GM12878 (cell line): ENCODE data around the gene COL9A3. TPM values are rescaled to one million over a fixed set of nuclear protein-coding genes. Genes with fewer than 3 reads are reported as not detected.
"Not testable (repeated sequence)": the region's sequence is repeated elsewhere in the genome, so short reads cannot be mapped to it uniquely, and the experiment has no call there.

Experiments
- ATAC-seq: fragments of 200-7000 bp; cut with Tn5 transposase; 3 replicates; pipeline ENCODE4 v1.9.1; 2020; ENCODE audit warnings: mild to moderate bottlenecking, moderate library complexity
- BruUV-seq: library from RNA; stranded (reverse); fragments of 400-500 nt; replicated peaks from 2 replicates; lab custom pipeline; 2021; lab: Mats Ljungman, UMichigan
- CTCF ChIA-PET: fragments of 300-600 bp; sonication (Branson Sonifier 250); formaldehyde crosslinking; extraction: SDS; loops from one replicate; lab custom pipeline; 2021; ENCODE audit warnings: inconsistent platforms; lab: Yijun Ruan, JAX
- POLR2A ChIA-PET: fragments of 350-600 bp; formaldehyde crosslinking; extraction: SDS; loops from one replicate; lab custom pipeline; 2021; ENCODE audit warnings: inconsistent platforms; lab: Charles Lee
- RAD21 ChIA-PET: fragments of 300-600 bp; sonication (Branson Sonifier 250); formaldehyde crosslinking; loops from one replicate; lab custom pipeline; 2023; ENCODE audit warnings: antibody characterized with exemption; ENCODE audit not compliant: unreplicated experiment; lab: Charles Lee
- SMC1A ChIA-PET: fragments of 300-600 bp; sonication (Branson Sonifier 250); formaldehyde crosslinking; loops from one replicate; lab custom pipeline; 2023; ENCODE audit not compliant: unreplicated experiment, uncharacterized antibody; lab: Charles Lee
- DNase-seq: peaks from one replicate; pipeline ENCODE4 v3.0.0-alpha.2; 2011; ENCODE audit warnings: low read depth, low spot score
- FAIRE-seq: peaks from 3 replicates; lab custom pipeline; 2011; peaks lifted over from hg19 to GRCh38; lab: Jason Lieb, UNC
- H2AFZ ChIP-seq: 2 replicates; pipeline ENCODE4 v1.6.0; 2011; ENCODE audit warnings: low read depth, low read length, control low read depth; ENCODE audit not compliant: control insufficient read depth
- H3K27ac ChIP-seq: 2 replicates; pipeline ENCODE4 v1.5.1; 2011; ENCODE audit warnings: control low read depth; ENCODE audit not compliant: control insufficient read depth, insufficient read depth
- H3K27me3 ChIP-seq, 2 experiments: replicated peaks in 1 of 2; 2 replicates each; pipeline versions ENCODE4 v1.6.0 to v1.6.1; 2011; ENCODE audit warnings: low read length in 1 of 2; ENCODE audit not compliant: control insufficient read depth in 2 of 2, insufficient read depth in 2 of 2
- H3K36me3 ChIP-seq, 2 experiments: 2 replicates each; pipeline ENCODE4 v1.5.1; 2011; ENCODE audit warnings: low read length in 1 of 2; ENCODE audit not compliant: control insufficient read depth in 2 of 2, insufficient read depth in 2 of 2
- H3K4me1 ChIP-seq: 2 replicates; pipeline ENCODE4 v1.6.1; 2011; ENCODE audit warnings: mild to moderate bottlenecking, low read length, moderate library complexity, mixed read lengths; ENCODE audit not compliant: control insufficient read depth, insufficient read depth
- H3K4me2 ChIP-seq: 2 replicates; pipeline ENCODE4 v1.6.0; 2011; ENCODE audit warnings: control low read depth; ENCODE audit not compliant: control insufficient read depth, insufficient read depth
- H3K4me3 ChIP-seq: fragments of 200-600 bp; sonication (generic); 2 replicates; pipeline ENCODE4 v1.5.1; 2016
- H3K79me2 ChIP-seq: 2 replicates; pipeline ENCODE4 v1.6.0; 2011; ENCODE audit warnings: low read length; ENCODE audit not compliant: control insufficient read depth, insufficient read depth
- H3K9ac ChIP-seq: 2 replicates; pipeline ENCODE4 v1.8.0; 2011; ENCODE audit warnings: low read length, control low read depth, mixed read lengths; ENCODE audit not compliant: control insufficient read depth, insufficient read depth
- H3K9me3 ChIP-seq: replicated peaks from 3 replicates; pipeline ENCODE4 v1.5.1; 2011; ENCODE audit warnings: mild to moderate bottlenecking, low read length; ENCODE audit not compliant: control insufficient read depth, insufficient read depth
- H4K20me1 ChIP-seq: 2 replicates; pipeline ENCODE4 v1.6.0; 2011; ENCODE audit not compliant: control insufficient read depth, insufficient read depth
- CTCF ChIP-seq, 3 experiments: IDR thresholded peaks in 2 of 3; conservative IDR thresholded peaks in 1 of 3; 2 replicates each; pipeline ENCODE4 v1.5.1; 2011; ENCODE audit warnings: low read depth in 3 of 3, low read length in 3 of 3, mild to moderate bottlenecking in 3 of 3, control low read depth in 2 of 3, moderate library complexity in 2 of 3, inconsistent platforms in 1 of 3, mixed read lengths in 1 of 3; ENCODE audit not compliant: control insufficient read depth in 2 of 3, insufficient read depth in 1 of 3; ENCODE audit errors: extremely low read depth in 1 of 3
- LARP7 ChIP-seq: fragments of 450-650 bp; IDR thresholded peaks from 2 replicates; pipeline ENCODE4 v1.6.1; 2017; ENCODE audit warnings: mild to moderate bottlenecking
- RAD21 ChIP-seq: IDR thresholded peaks from 2 replicates; pipeline ENCODE4 v1.6.1; 2011; ENCODE audit warnings: mild to moderate bottlenecking, low read depth, low read length, moderate library complexity; ENCODE audit not compliant: insufficient read depth
- WGBS: methylation state at CpG from one replicate; pipeline ENCODE4 v1.1.6; 2016; ENCODE audit warnings: low lambda C conversion rate; ENCODE audit not compliant: insufficient replicate concordance, insufficient coverage; ENCODE audit errors: missing lambda C conversion rate; 5-methylcytosine and 5-hydroxymethylcytosine counted together
- in situ Hi-C: fragments of 300-500 bp; cut with MboI; formaldehyde crosslinking; loops from 9 replicates; pipeline ENCODE4 v1.14.3; 2018; ENCODE audit warnings: mixed read lengths
- intact Hi-C: fragments of 100-400 bp; cut with micrococcal nuclease; formaldehyde crosslinking; loops from one replicate; pipeline ENCODE4 v1.14.2; 2022; ENCODE audit not compliant: unreplicated experiment
- polyA plus RNA-seq, 11 experiments: library from polyadenylated mRNA; depleted of rRNA in 4 of 11; unstranded in 6 of 11; stranded (reverse) in 5 of 11; fragments of >200 nt; fragmentation: Nextera tagmentation in 4 of 11; fragmentation: Illumina TruSeq in 1 of 11; extraction: Ambion mirVana in 4 of 11; extraction: Trizol in 1 of 11; gene quantifications; 1 replicate in 1 of 11; 2 replicates in 10 of 11; pipeline versions ENCODE4 v1.2.1 to v1.2.3, GENCODE V29; 2011 to 2016; ENCODE audit warnings: inconsistent platforms in 2 of 11, missing spikeins in 2 of 11, low read depth in 1 of 11
- total RNA-seq, 4 experiments: library from RNA; depleted of rRNA in 3 of 4; stranded (reverse); fragments of >200 nt in 3 of 4; fragmentation: Illumina TruSeq in 1 of 4; extraction: Trizol in 1 of 4; gene quantifications; 2 replicates each; pipeline versions ENCODE4 v1.2.1 to v1.2.3, GENCODE V29; 2013 to 2021

Gene COL9A3
- total and polyA plus RNA-seq, 10 of the 15 experiments (the other 5 are each of a cell fraction or from before 2014, with no cell fraction given) = 0.09 to 1.7 (median 0.63) TPM; not detected in 1

- ChIA-PET CTCF (no interaction called here), SMC1A (interaction anchor here (1.1 to 1.4 kb wide), 3 partner anchors 82 to 376 kb away, joined by 3 to 4 read pairs (median 3); no protein-coding TSS in a partner anchor), POLR2A (interaction anchor here (1.0 kb wide), 1 partner anchor 75 kb away, joined by 3 read pairs; no protein-coding TSS in a partner anchor), RAD21 (no interaction called here)
- H3K27ac ChIP-seq = no peak overlapping the region
- BruUV-seq = no TSS peak
- no peaks in the 10 kb centered on the region for H4K20me1 ChIP-seq
- H3K4me2 ChIP-seq = no peak overlapping the region
- in situ Hi-C loops = no loop called here
- H3K36me3 ChIP-seq = no peaks in the 10 kb centered on the region
- ATAC-seq = no peak
- H3K4me3 ChIP-seq = no peak overlapping the region
- H3K4me1 ChIP-seq = no peaks in the 10 kb centered on the region
- WGBS = 46% methylated on average over 7 of the region's 7 CpGs
- no peak for TF ChIP-seq LARP7
- H2AFZ ChIP-seq = no peak overlapping the region
- no peak for FAIRE-seq
- no peak for DNase-seq
- no peaks in the 10 kb centered on the region for H3K9me3 ChIP-seq
- intact Hi-C loops = no loop called here
- H3K27me3 ChIP-seq = no peaks in the 10 kb centered on the region; a peak in 1 of 4 replicates
- no peaks in the 10 kb centered on the region for H3K79me2 ChIP-seq
- no peak overlapping the region for H3K9ac ChIP-seq
These were observed 56.4 kb downstream of the COL9A3 start for GRCh38 chr20:62873280-62873679.

- ATAC-seq, H4K20me1 ChIP-seq: not testable (repeated sequence)
These were observed 56.8 kb downstream of the COL9A3 start for GRCh38 chr20:62873681-62874031.

More at GRCh38 chr20:62873681-62874031, 56.8 kb downstream of the COL9A3 start:
- DNase-seq, BruUV-seq, H2AFZ ChIP-seq, H3K36me3 ChIP-seq, H3K4me1 ChIP-seq, H3K4me3 ChIP-seq, H3K79me2 ChIP-seq, RAD21 ChIA-PET, H3K27me3 ChIP-seq: not testable (repeated sequence)
- WGBS = 6% methylated on average over 15 of the region's 15 CpGs
- SMC1A ChIA-PET = interaction anchor here (1.1 to 1.4 kb wide), 3 partner anchors 82 to 375 kb away, joined by 3 to 4 read pairs (median 3); no protein-coding TSS in a partner anchor
- peak; percentile 36; the same call in 1 of the 2 replicates for TF ChIP-seq RAD21
- TF ChIP-seq CTCF (IDR thresholded peaks at IDR 0.05 in 2 of 3, conservative IDR thresholded peaks at IDR 0.05 in 1 of 3; ENCODE audit: control insufficient read depth in 2 of 3, extremely low read depth in 1 of 3, insufficient read depth in 1 of 3, low read depth in 3 of 3, low read length in 3 of 3) = peak; percentile 18 to 43 (median 36); a peak in 4 of 6 replicates
- TF ChIP-seq, all 136 proteins: peak for 2; not testable (repeated sequence) for 134
- FAIRE-seq, H3K4me2 ChIP-seq, H3K27ac ChIP-seq, H3K9me3 ChIP-seq, intact Hi-C loops, H3K9ac ChIP-seq, in situ Hi-C loops, CTCF ChIA-PET: not testable (repeated sequence)
- POLR2A ChIA-PET = interaction anchor here (1.0 kb wide), 1 partner anchor 75 kb away, joined by 3 read pairs; no protein-coding TSS in a partner anchor
